PC-9 (cell line): ENCODE measurements around the gene CFAP92.

Source experiments
- CTCF ChIP-seq: fragments of 200-600 bp; sonication (generic); conservative IDR thresholded peaks from 2 replicates; pipeline ENCODE4 v1.6.1; 2017; ENCODE audit warnings: mixed run types, antibody characterized with exemption, mild to moderate bottlenecking, moderate library complexity
- EZH2 ChIP-seq: fragments of 200-600 bp; sonication (generic); IDR thresholded peaks from 2 replicates; pipeline ENCODE4 v1.8.0; 2017; ENCODE audit warnings: antibody characterized with exemption, low read depth

GRCh38 chr3:129002573-129003569 lies 9.0 kb upstream of the CFAP92 start:
- TF ChIP-seq EZH2: no peak
- TF ChIP-seq CTCF: no peak
